ENCODE data around the gene GP1BB.

The GP1BB gene

GRCh38 chr22:19757140-19757984, 34.0 kb downstream of the GP1BB start:
- no peaks in the 10 kb centered on the region for H3K9me3 ChIP-seq (ENCODE audit: insufficient read depth, low read length)
- peaks cover 5% of the 10 kb centered on the region for H3K4me1 ChIP-seq (ENCODE audit: low read length)
- H3K4me3 ChIP-seq (ENCODE audit: low read length): peak overlapping the region; percentile 71
- H3K36me3 ChIP-seq (replicated peaks; ENCODE audit: low read depth, low read length): no peaks in the 10 kb centered on the region
- no peak overlapping the region for H2AFZ ChIP-seq (ENCODE audit: low read depth, low read length)
- TF ChIP-seq, protein P1, sequence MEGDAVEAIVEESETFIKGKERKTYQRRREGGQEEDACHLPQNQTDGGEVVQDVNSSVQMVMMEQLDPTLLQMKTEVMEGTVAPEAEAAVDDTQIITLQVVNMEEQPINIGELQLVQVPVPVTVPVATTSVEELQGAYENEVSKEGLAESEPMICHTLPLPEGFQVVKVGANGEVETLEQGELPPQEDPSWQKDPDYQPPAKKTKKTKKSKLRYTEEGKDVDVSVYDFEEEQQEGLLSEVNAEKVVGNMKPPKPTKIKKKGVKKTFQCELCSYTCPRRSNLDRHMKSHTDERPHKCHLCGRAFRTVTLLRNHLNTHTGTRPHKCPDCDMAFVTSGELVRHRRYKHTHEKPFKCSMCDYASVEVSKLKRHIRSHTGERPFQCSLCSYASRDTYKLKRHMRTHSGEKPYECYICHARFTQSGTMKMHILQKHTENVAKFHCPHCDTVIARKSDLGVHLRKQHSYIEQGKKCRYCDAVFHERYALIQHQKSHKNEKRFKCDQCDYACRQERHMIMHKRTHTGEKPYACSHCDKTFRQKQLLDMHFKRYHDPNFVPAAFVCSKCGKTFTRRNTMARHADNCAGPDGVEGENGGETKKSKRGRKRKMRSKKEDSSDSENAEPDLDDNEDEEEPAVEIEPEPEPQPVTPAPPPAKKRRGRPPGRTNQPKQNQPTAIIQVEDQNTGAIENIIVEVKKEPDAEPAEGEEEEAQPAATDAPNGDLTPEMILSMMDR (IDR thresholded peaks at IDR 0.05; ENCODE audit: low read depth, low read length): no peak
- no peak for TF ChIP-seq EZH2phosphoT487 (IDR thresholded peaks at IDR 0.05; ENCODE audit: low read depth)
- H3K27ac ChIP-seq (ENCODE audit: low read length): no peak overlapping the region
- no peak overlapping the region for H3K9ac ChIP-seq (ENCODE audit: low read length)
- no peaks in the 10 kb centered on the region for H3K79me2 ChIP-seq (ENCODE audit: low read length)
- no peaks in the 10 kb centered on the region for H4K20me1 ChIP-seq (ENCODE audit: insufficient read depth, low read length)
- peak overlapping the region; percentile 56 for H3K4me2 ChIP-seq (ENCODE audit: low read length)
- no peaks in the 10 kb centered on the region for H3K27me3 ChIP-seq (ENCODE audit: low read depth, low read length)

DNA sequence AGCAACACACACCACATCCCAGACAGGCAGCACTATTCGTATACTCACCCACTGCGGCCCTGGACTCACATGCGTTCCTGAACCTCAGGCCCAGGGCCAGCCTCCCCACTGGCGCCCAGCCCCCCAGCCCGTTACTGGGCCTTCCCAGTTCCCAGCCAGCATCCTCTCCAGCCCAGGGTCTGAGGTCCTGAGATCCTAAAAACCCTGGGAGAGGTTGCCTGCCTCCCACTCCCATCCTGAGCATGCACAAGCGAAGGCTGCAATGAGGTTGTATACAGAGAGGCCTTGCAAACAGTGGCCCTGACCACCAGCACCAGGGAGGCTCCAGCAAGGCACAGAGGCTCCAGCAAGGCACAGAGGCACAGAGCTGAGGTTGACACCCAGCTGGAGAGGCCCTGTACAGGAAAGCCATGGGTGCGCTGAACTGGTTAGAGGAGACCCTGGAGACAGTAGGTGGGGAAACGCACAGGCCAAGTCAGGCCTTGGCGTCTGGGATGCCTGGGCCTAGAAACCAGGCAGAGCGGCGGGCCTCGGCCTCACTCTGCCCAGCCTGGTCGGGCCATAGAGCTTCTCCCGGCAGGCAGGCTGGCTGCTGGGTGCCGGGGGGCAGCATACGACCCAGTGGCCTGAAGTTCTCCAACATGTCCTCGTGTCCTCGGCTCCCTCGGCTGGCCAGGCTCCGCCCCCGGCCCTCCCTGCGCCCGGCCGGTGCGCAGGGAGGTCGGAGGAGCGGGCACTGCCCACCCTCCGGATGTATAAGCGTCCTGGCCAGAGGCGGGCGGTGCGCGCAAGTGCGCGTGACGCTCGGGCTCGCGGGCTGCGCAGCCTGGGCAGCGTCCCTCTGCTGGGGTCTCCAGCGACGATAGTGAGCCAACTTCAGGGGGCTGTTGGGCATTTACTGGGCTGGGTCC, 34.9 kb downstream of the GP1BB start:
- Histone ChIP-seq H3K4me1 (ENCODE audit: low read length) (peaks cover 5% of the 10 kb centered on the region), H3K79me2 (ENCODE audit: low read length) (no peaks in the 10 kb centered on the region), H3K36me3 (replicated peaks; ENCODE audit: low read depth, low read length) (no peaks in the 10 kb centered on the region), H2AFZ (ENCODE audit: low read depth, low read length) (no peak overlapping the region), H3K4me3 (ENCODE audit: low read length) (no peak overlapping the region), H3K27ac (ENCODE audit: low read length) (no peak overlapping the region), H4K20me1 (ENCODE audit: insufficient read depth, low read length) (no peaks in the 10 kb centered on the region), H3K9me3 (ENCODE audit: insufficient read depth, low read length) (no peaks in the 10 kb centered on the region), H3K9ac (ENCODE audit: low read length) (no peak overlapping the region), H3K4me2 (ENCODE audit: low read length) (no peak overlapping the region), H3K27me3 (ENCODE audit: low read depth, low read length) (no peaks in the 10 kb centered on the region)
- TF ChIP-seq, protein P1 (IDR thresholded peaks at IDR 0.05; ENCODE audit: low read depth, low read length): no peak

DNA sequence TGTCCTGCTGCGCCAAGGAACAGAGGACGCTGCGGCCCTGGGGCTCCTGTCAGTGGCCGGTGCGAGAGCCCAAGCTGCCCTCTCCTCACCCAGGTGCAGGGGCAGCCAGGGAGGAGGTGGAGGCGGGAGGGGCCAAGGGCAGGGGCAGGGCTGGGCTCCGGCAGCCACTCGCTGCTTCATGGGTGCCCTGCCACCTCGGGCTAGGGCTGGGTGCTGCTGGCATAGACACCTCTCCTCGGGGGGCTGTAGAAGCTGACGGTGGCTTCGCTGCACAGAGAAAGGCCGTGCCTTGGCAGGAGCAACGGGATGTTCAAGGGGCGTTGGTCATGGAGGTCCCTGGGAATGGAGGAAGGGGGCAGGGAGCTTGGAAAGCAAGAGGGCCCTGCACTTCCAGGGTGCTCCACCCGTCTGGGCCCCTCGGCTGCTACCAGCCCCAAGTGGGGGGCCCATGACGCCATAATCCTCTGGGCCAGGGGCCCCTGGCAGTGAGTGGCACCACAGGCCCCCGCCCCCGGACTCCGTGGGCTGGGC, 35.6 kb downstream of the GP1BB start:
- H3K36me3 ChIP-seq (replicated peaks; ENCODE audit: low read depth, low read length): no peaks in the 10 kb centered on the region
- no peaks in the 10 kb centered on the region for H3K27me3 ChIP-seq (ENCODE audit: low read depth, low read length)
- no peaks in the 10 kb centered on the region for H3K9me3 ChIP-seq (ENCODE audit: insufficient read depth, low read length)
- no peak overlapping the region for H3K4me3 ChIP-seq (ENCODE audit: low read length)
- no peaks in the 10 kb centered on the region for H3K79me2 ChIP-seq (ENCODE audit: low read length)
- H3K9ac ChIP-seq (ENCODE audit: low read length): no peak overlapping the region
- peaks cover 5% of the 10 kb centered on the region for H3K4me1 ChIP-seq (ENCODE audit: low read length)
- H3K4me2 ChIP-seq (ENCODE audit: low read length): no peak overlapping the region
- H3K27ac ChIP-seq (ENCODE audit: low read length): no peak overlapping the region
- H4K20me1 ChIP-seq (ENCODE audit: insufficient read depth, low read length): no peaks in the 10 kb centered on the region
- H2AFZ ChIP-seq (ENCODE audit: low read depth, low read length): no peak overlapping the region
- TF ChIP-seq EZH2phosphoT487 (IDR thresholded peaks at IDR 0.05; ENCODE audit: low read depth): no peak
- TF ChIP-seq, protein P1 (IDR thresholded peaks at IDR 0.05; ENCODE audit: low read depth, low read length): no peak

Measured in OCI-LY3 (cell line).